HepG2 (cell line): Measurements from ENCODE around the gene JOSD2. TPM values are rescaled to one million over a fixed set of nuclear protein-coding genes. Genes with fewer than 3 reads are reported as not detected.

ENCODE experiments used
- ATAC-seq: fragments of 200-7000 bp; cut with Tn5 transposase; 3 replicates; pipeline ENCODE4 v1.9.1; 2020; ENCODE audit warnings: mild to moderate bottlenecking, moderate library complexity
- BruUV-seq: library from RNA; stranded (reverse); fragments of 400-500 nt; replicated peaks from 2 replicates; lab custom pipeline; 2021; lab: Mats Ljungman, UMichigan
- CTCF ChIA-PET: fragments of 300-600 bp; formaldehyde crosslinking; extraction: SDS; loops from one replicate; lab custom pipeline; 2021; ENCODE audit warnings: low total read pairs, inconsistent platforms, low intra/inter-chr PET ratio; lab: Yijun Ruan, JAX
- POLR2A ChIA-PET: fragments of 350-600 bp; sonication (Branson Sonifier 250); formaldehyde crosslinking; loops from one replicate; lab custom pipeline; 2020; ENCODE audit warnings: antibody characterized with exemption, inconsistent platforms; lab: Yijun Ruan, JAX
- DNase-seq: peaks from one replicate; pipeline ENCODE4 v3.0.0-alpha.2; 2015; ENCODE audit warnings: low spot score
- FAIRE-seq: peaks from 3 replicates; lab custom pipeline; 2011; peaks lifted over from hg19 to GRCh38; lab: Jason Lieb, UNC
- H2AFZ ChIP-seq: one replicate; pipeline ENCODE4 v1.6.1; 2011; ENCODE audit warnings: low read length, inconsistent platforms
- H3K27ac ChIP-seq: fragments of 300-600 bp; 3 replicates; pipeline ENCODE4 v1.8.0; 2011; ENCODE audit warnings: mixed run types, mild to moderate bottlenecking, mixed read lengths, low read length, inconsistent platforms; ENCODE audit not compliant: insufficient read depth; ENCODE audit errors: extremely low read length
- H3K27me3 ChIP-seq, 2 experiments: fragments of 200-600 bp in 1 of 2; 2 replicates in 1 of 2; 3 replicates in 1 of 2; pipeline versions ENCODE4 v1.6.0 to v1.8.0; 2011; ENCODE audit warnings: low read length in 2 of 2, mild to moderate bottlenecking in 2 of 2, moderate library complexity in 2 of 2, inconsistent platforms in 1 of 2; ENCODE audit not compliant: insufficient read depth in 2 of 2, control insufficient read depth in 1 of 2
- H3K36me3 ChIP-seq, 2 experiments: fragments of 200-600 bp in 1 of 2; replicated peaks in 1 of 2; 2 replicates in 1 of 2; 3 replicates in 1 of 2; pipeline versions ENCODE4 v1.5.1 to v1.8.0; 2011; ENCODE audit warnings: low read length in 2 of 2, inconsistent platforms in 1 of 2; ENCODE audit not compliant: insufficient read depth in 2 of 2, control insufficient read depth in 1 of 2
- H3K4me1 ChIP-seq: 2 replicates; pipeline ENCODE4 v1.5.1; 2012; ENCODE audit warnings: low read length, inconsistent platforms; ENCODE audit not compliant: insufficient read depth
- H3K4me2 ChIP-seq: 2 replicates; pipeline ENCODE4 v1.6.0; 2011; ENCODE audit warnings: low read depth, low read length, inconsistent platforms
- H3K4me3 ChIP-seq, 3 experiments: fragments of 200-600 bp in 1 of 3; sonication (generic), shearing (Covaris generic) in 1 of 3; replicated peaks in 1 of 3; 2 replicates each; pipeline ENCODE4 v1.5.1; 2011 to 2016; ENCODE audit warnings: low read length in 3 of 3, inconsistent platforms in 2 of 3, low read depth in 2 of 3, mild to moderate bottlenecking in 2 of 3, control low read depth in 1 of 3, mixed read lengths in 1 of 3; ENCODE audit not compliant: insufficient read depth in 1 of 3
- H3K79me2 ChIP-seq: one replicate; pipeline ENCODE4 v1.6.1; 2011; ENCODE audit warnings: low read length, inconsistent platforms; ENCODE audit not compliant: insufficient read depth
- H3K9ac ChIP-seq: 2 replicates; pipeline ENCODE4 v1.6.0; 2011; ENCODE audit warnings: mild to moderate bottlenecking, low read depth, low read length, inconsistent platforms; ENCODE audit not compliant: insufficient read depth
- H3K9me3 ChIP-seq: 2 replicates; pipeline ENCODE4 v1.5.1; 2012; ENCODE audit warnings: mild to moderate bottlenecking, low read length
- H4K20me1 ChIP-seq: 2 replicates; pipeline ENCODE4 v1.6.0; 2011; ENCODE audit warnings: inconsistent platforms, mild to moderate bottlenecking, low read length, moderate library complexity; ENCODE audit not compliant: insufficient read depth
- DNMT1 ChIP-seq: sonication (generic); formaldehyde crosslinking; IDR thresholded peaks from 2 replicates; pipeline ENCODE4 v1.5.1; 2020; ENCODE audit warnings: mild to moderate bottlenecking, missing genetic modification reagents
- EEA1 ChIP-seq: sonication (generic); formaldehyde crosslinking; IDR thresholded peaks from 2 replicates; pipeline ENCODE4 v1.5.1; 2020; ENCODE audit warnings: mild to moderate bottlenecking, missing genetic modification reagents, borderline replicate concordance
- HOXA3 ChIP-seq: sonication (generic); formaldehyde crosslinking; IDR thresholded peaks from 2 replicates; pipeline ENCODE4 v1.5.0; 2020; ENCODE audit warnings: missing genetic modification reagents
- TAF15 ChIP-seq: fragments of 200-400 bp; formaldehyde crosslinking; IDR thresholded peaks from one replicate; pipeline ENCODE4 v1.6.1; 2018; ENCODE audit warnings: mild to moderate bottlenecking, low read depth, low read length; ENCODE audit not compliant: poor library complexity, severe bottlenecking
- ZNF652 ChIP-seq: IDR thresholded peaks from 2 replicates; pipeline ENCODE4 v1.6.1; 2016; ENCODE audit warnings: low read depth, borderline replicate concordance
- WGBS: methylation state at CpG from one replicate; pipeline ENCODE4 v1.1.6; 2017; ENCODE audit warnings: low lambda C conversion rate; 5-methylcytosine and 5-hydroxymethylcytosine counted together
- in situ Hi-C: cut with HindIII; loops from 2 replicates; pipeline ENCODE4 v1.10.0; 2017; ENCODE audit warnings: low pct_unique_long_range_greater_than_20kb; ENCODE audit not compliant: extremely low pct_ligation_motif_present
- intact Hi-C: fragments of 100-400 bp; cut with micrococcal nuclease; formaldehyde crosslinking; loops from one replicate; pipeline ENCODE4 v1.10.0; 2022; ENCODE audit not compliant: unreplicated experiment
- polyA plus RNA-seq, 8 experiments: library from polyadenylated mRNA; depleted of rRNA in 3 of 8; stranded (reverse) in 7 of 8; unstranded in 1 of 8; fragments of >200 nt; fragmentation: Illumina TruSeq in 4 of 8; extraction: Trizol in 4 of 8; gene quantifications; 2 replicates each; pipeline versions ENCODE4 v1.2.1 to v1.2.3, GENCODE V29; 2011 to 2016; ENCODE audit warnings: low read depth in 4 of 8, missing spikeins in 1 of 8, mixed read lengths in 1 of 8; ENCODE audit not compliant: insufficient read depth in 1 of 8
- total RNA-seq, 5 experiments: library from RNA; depleted of rRNA; stranded (reverse); fragments of >200 nt; fragmentation: Illumina TruSeq; extraction: Trizol; gene quantifications; 2 replicates each; pipeline ENCODE4 v1.2.3, GENCODE V29; 2016; ENCODE audit warnings: low read depth in 1 of 5
- TF ChIP-seq, protein P1 (sequence below): sonication (generic); formaldehyde crosslinking; IDR thresholded peaks from 2 replicates; pipeline ENCODE4 v1.4.0; 2020; ENCODE audit warnings: missing genetic modification reagents
- TF ChIP-seq, protein P2 (sequence below): sonication (generic); formaldehyde crosslinking; IDR thresholded peaks from 2 replicates; pipeline ENCODE4 v1.5.0; 2020; ENCODE audit warnings: mild to moderate bottlenecking, missing genetic modification reagents, moderate library complexity

The JOSD2 gene
- total and polyA plus RNA-seq, 2 of the 13 experiments (the other 11 are each of a cell fraction or from before 2014, with no cell fraction given) = 2.0 to 4.1 TPM

DNA sequence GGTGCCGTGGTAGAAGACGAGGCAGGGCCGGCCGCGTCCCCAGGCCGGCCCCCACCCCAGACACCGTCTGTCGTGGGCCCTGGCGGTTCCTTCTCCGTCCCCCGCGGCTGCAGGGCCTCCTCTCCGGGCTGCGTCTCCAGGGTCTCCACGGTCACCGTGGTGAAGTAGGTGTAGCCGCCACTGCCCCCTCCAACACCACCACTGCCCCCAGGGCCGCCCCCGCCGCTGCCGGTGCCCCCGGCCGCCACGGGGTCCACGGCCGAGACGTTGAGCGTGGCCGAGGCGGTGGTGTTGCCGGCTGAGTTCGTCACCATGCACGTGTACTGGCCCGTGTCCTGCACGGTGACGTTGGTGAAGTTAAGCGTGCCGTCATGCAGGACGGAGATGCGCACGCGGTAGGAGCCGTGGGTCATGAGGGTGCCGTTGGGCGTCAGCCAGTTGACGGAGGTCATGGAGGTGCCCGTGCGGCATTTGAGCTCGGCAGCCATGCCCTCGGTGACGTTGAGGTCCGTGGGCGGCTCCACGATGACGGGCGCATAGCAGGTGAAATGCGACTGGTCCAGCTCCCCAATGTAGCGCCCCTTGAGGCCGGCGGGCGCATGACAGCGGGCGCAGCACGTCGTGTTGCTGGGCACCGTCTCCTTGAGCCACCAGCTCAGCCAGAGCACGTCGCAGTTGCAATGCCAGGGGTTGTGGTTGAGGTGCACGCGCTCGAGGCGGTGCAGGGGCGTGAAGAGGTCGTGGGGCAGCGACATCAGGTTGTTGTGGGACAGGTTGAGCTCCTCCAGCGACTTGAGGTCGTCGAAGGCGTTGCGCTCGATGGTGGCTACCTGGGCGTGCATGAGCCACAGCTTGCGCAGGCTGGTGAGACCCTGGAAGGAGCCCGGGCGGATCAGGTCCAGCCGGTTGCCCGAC is 7.4 kb upstream of the JOSD2 start:
- DNase-seq (no peak), FAIRE-seq (no peak), ATAC-seq (no peak)
- in situ Hi-C loops (no loop called here), intact Hi-C loops (no loop called here)
- BruUV-seq = no TSS peak
- H2AFZ ChIP-seq = no peak overlapping the region
- TF ChIP-seq ZNF652 (CRISPR knock-in tag) (no peak), HOXA3 (CRISPR knock-in tag) (0 out of 2 replicates have a peak, but pooled peaks have one; percentile 35), DNMT1 (CRISPR knock-in tag) (peak; percentile 40; the same call in 1 of the 2 replicates), TAF15 (no peak), EEA1 (no peak)
- TF ChIP-seq, protein P1, sequence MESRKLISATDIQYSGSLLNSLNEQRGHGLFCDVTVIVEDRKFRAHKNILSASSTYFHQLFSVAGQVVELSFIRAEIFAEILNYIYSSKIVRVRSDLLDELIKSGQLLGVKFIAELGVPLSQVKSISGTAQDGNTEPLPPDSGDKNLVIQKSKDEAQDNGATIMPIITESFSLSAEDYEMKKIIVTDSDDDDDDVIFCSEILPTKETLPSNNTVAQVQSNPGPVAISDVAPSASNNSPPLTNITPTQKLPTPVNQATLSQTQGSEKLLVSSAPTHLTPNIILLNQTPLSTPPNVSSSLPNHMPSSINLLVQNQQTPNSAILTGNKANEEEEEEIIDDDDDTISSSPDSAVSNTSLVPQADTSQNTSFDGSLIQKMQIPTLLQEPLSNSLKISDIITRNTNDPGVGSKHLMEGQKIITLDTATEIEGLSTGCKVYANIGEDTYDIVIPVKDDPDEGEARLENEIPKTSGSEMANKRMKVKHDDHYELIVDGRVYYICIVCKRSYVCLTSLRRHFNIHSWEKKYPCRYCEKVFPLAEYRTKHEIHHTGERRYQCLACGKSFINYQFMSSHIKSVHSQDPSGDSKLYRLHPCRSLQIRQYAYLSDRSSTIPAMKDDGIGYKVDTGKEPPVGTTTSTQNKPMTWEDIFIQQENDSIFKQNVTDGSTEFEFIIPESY (CRISPR knock-in tag) = peak; percentile 14; the same call in 1 of the 2 replicates
- TF ChIP-seq, protein P2, sequence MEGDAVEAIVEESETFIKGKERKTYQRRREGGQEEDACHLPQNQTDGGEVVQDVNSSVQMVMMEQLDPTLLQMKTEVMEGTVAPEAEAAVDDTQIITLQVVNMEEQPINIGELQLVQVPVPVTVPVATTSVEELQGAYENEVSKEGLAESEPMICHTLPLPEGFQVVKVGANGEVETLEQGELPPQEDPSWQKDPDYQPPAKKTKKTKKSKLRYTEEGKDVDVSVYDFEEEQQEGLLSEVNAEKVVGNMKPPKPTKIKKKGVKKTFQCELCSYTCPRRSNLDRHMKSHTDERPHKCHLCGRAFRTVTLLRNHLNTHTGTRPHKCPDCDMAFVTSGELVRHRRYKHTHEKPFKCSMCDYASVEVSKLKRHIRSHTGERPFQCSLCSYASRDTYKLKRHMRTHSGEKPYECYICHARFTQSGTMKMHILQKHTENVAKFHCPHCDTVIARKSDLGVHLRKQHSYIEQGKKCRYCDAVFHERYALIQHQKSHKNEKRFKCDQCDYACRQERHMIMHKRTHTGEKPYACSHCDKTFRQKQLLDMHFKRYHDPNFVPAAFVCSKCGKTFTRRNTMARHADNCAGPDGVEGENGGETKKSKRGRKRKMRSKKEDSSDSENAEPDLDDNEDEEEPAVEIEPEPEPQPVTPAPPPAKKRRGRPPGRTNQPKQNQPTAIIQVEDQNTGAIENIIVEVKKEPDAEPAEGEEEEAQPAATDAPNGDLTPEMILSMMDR (CRISPR knock-in tag) = peak; percentile 31; the same call in 1 of the 2 replicates
- CTCF ChIA-PET = no interaction called here
- no peaks in the 10 kb centered on the region for H3K36me3 ChIP-seq
- H3K27me3 ChIP-seq = peaks cover 0 to 4% of the 10 kb centered on the region in 2 experiments; a peak in 2 of 5 replicates
- H3K9me3 ChIP-seq = no peaks in the 10 kb centered on the region
- POLR2A ChIA-PET = no interaction called here
- no peaks in the 10 kb centered on the region for H4K20me1 ChIP-seq
- H3K4me1 ChIP-seq = peaks cover 8% of the 10 kb centered on the region
- no peak overlapping the region for H3K4me2 ChIP-seq
- 82% methylated on average over 33 of the region's 87 CpGs for WGBS
- no peak overlapping the region for H3K4me3 ChIP-seq
- no peaks in the 10 kb centered on the region for H3K79me2 ChIP-seq
- H3K27ac ChIP-seq = no peak overlapping the region
- H3K9ac ChIP-seq = no peak overlapping the region
